Measurements from ENCODE around the gene GALNT18.

The GALNT18 gene

GRCh38 chr11:11411401-11411985 is 210.3 kb downstream of the GALNT18 start:
- peaks cover 11% of the 10 kb centered on the region for H3K4me1 ChIP-seq (ENCODE audit: control insufficient read depth, insufficient read depth, low read length, unreplicated experiment)
- H3K27me3 ChIP-seq (ENCODE audit: insufficient read depth, low read length) = no peaks in the 10 kb centered on the region
- H3K36me3 ChIP-seq (ENCODE audit: insufficient read depth, low read length) = no peaks in the 10 kb centered on the region

GRCh38 chr11:11409901-11410300 is 211.9 kb downstream of the GALNT18 start:
- Histone ChIP-seq H3K27me3 (ENCODE audit: insufficient read depth, low read length) (peaks cover 2% of the 10 kb centered on the region; the same call in 1 of the 2 replicates), H3K79me2 (ENCODE audit: control insufficient read depth, insufficient read depth, low read length, unreplicated experiment) (no peaks in the 10 kb centered on the region), H3K36me3 (ENCODE audit: insufficient read depth, low read length) (no peaks in the 10 kb centered on the region), H3K27ac (ENCODE audit: low read depth, low read length) (no peak overlapping the region), H2AFZ (ENCODE audit: low read length, unreplicated experiment) (no peak overlapping the region), H3K4me3 (ENCODE audit: low read depth, low read length) (no peak overlapping the region), H3K4me1 (ENCODE audit: control insufficient read depth, insufficient read depth, low read length, unreplicated experiment) (no peaks in the 10 kb centered on the region)

More at GRCh38 chr11:11411401-11411985, 210.3 kb downstream of the GALNT18 start:
- Histone ChIP-seq H3K27ac (ENCODE audit: low read depth, low read length) (no peak overlapping the region), H3K79me2 (ENCODE audit: control insufficient read depth, insufficient read depth, low read length, unreplicated experiment) (no peaks in the 10 kb centered on the region), H3K4me3 (ENCODE audit: low read depth, low read length) (no peak overlapping the region), H2AFZ (ENCODE audit: low read length, unreplicated experiment) (no peak overlapping the region)

- Histone ChIP-seq H3K27me3 (ENCODE audit: insufficient read depth, low read length) (peaks cover 9% of the 10 kb centered on the region), H3K27ac (ENCODE audit: low read depth, low read length) (no peak overlapping the region), H2AFZ (ENCODE audit: low read length, unreplicated experiment) (no peak overlapping the region), H3K4me3 (ENCODE audit: low read depth, low read length) (no peak overlapping the region), H3K4me1 (ENCODE audit: control insufficient read depth, insufficient read depth, low read length, unreplicated experiment) (no peaks in the 10 kb centered on the region), H3K36me3 (ENCODE audit: insufficient read depth, low read length) (no peaks in the 10 kb centered on the region), H3K79me2 (ENCODE audit: control insufficient read depth, insufficient read depth, low read length, unreplicated experiment) (no peaks in the 10 kb centered on the region)
These were observed 212.6 kb downstream of the GALNT18 start for GRCh38 chr11:11409224-11409623.

GRCh38 chr11:11408436-11409221 is 213.2 kb downstream of the GALNT18 start:
- Histone ChIP-seq H3K27me3 (ENCODE audit: insufficient read depth, low read length) (peaks cover 11% of the 10 kb centered on the region), H3K27ac (ENCODE audit: low read depth, low read length) (no peak overlapping the region), H3K4me1 (ENCODE audit: control insufficient read depth, insufficient read depth, low read length, unreplicated experiment) (no peaks in the 10 kb centered on the region), H3K36me3 (ENCODE audit: insufficient read depth, low read length) (no peaks in the 10 kb centered on the region), H2AFZ (ENCODE audit: low read length, unreplicated experiment) (no peak overlapping the region), H3K79me2 (ENCODE audit: control insufficient read depth, insufficient read depth, low read length, unreplicated experiment) (no peaks in the 10 kb centered on the region), H3K4me3 (ENCODE audit: low read depth, low read length) (no peak overlapping the region)

- Histone ChIP-seq H3K27me3 (ENCODE audit: insufficient read depth, low read length) (peaks cover 11% of the 10 kb centered on the region), H3K79me2 (ENCODE audit: control insufficient read depth, insufficient read depth, low read length, unreplicated experiment) (no peaks in the 10 kb centered on the region)
These were observed 214.1 kb downstream of the GALNT18 start for GRCh38 chr11:11407763-11408084.

GRCh38 chr11:11407065-11407762 is 214.6 kb downstream of the GALNT18 start:
- H2AFZ ChIP-seq (ENCODE audit: low read length, unreplicated experiment) = no peak overlapping the region
- H3K4me3 ChIP-seq (ENCODE audit: low read depth, low read length) = no peak overlapping the region
- H3K27ac ChIP-seq (ENCODE audit: low read depth, low read length) = no peak overlapping the region
- H3K79me2 ChIP-seq (ENCODE audit: control insufficient read depth, insufficient read depth, low read length, unreplicated experiment) = no peaks in the 10 kb centered on the region
- no peaks in the 10 kb centered on the region for H3K36me3 ChIP-seq (ENCODE audit: insufficient read depth, low read length)
- H3K4me1 ChIP-seq (ENCODE audit: control insufficient read depth, insufficient read depth, low read length, unreplicated experiment) = no peaks in the 10 kb centered on the region
- H3K27me3 ChIP-seq (ENCODE audit: insufficient read depth, low read length) = peaks cover 11% of the 10 kb centered on the region

More at GRCh38 chr11:11407763-11408084, 214.1 kb downstream of the GALNT18 start:
- Histone ChIP-seq H2AFZ (ENCODE audit: low read length, unreplicated experiment) (no peak overlapping the region), H3K4me3 (ENCODE audit: low read depth, low read length) (no peak overlapping the region), H3K27ac (ENCODE audit: low read depth, low read length) (no peak overlapping the region), H3K4me1 (ENCODE audit: control insufficient read depth, insufficient read depth, low read length, unreplicated experiment) (no peaks in the 10 kb centered on the region), H3K36me3 (ENCODE audit: insufficient read depth, low read length) (no peaks in the 10 kb centered on the region)

GRCh38 chr11:11406652-11407051 is 215.2 kb downstream of the GALNT18 start:
- Histone ChIP-seq H3K4me1 (ENCODE audit: control insufficient read depth, insufficient read depth, low read length, unreplicated experiment) (no peaks in the 10 kb centered on the region), H2AFZ (ENCODE audit: low read length, unreplicated experiment) (no peak overlapping the region), H3K27me3 (ENCODE audit: insufficient read depth, low read length) (peaks cover 15% of the 10 kb centered on the region), H3K36me3 (ENCODE audit: insufficient read depth, low read length) (no peaks in the 10 kb centered on the region), H3K4me3 (ENCODE audit: low read depth, low read length) (no peak overlapping the region), H3K79me2 (ENCODE audit: control insufficient read depth, insufficient read depth, low read length, unreplicated experiment) (no peaks in the 10 kb centered on the region), H3K27ac (ENCODE audit: low read depth, low read length) (no peak overlapping the region)

GRCh38 chr11:11403763-11404725 is 217.8 kb downstream of the GALNT18 start:
- no peak overlapping the region for H2AFZ ChIP-seq (ENCODE audit: low read length, unreplicated experiment)
- H3K36me3 ChIP-seq (ENCODE audit: insufficient read depth, low read length) = no peaks in the 10 kb centered on the region
- H3K79me2 ChIP-seq (ENCODE audit: control insufficient read depth, insufficient read depth, low read length, unreplicated experiment) = no peaks in the 10 kb centered on the region
- no peak overlapping the region for H3K27ac ChIP-seq (ENCODE audit: low read depth, low read length)
- no peaks in the 10 kb centered on the region for H3K4me1 ChIP-seq (ENCODE audit: control insufficient read depth, insufficient read depth, low read length, unreplicated experiment)
- H3K4me3 ChIP-seq (ENCODE audit: low read depth, low read length) = no peak overlapping the region
- peaks cover 16% of the 10 kb centered on the region for H3K27me3 ChIP-seq (ENCODE audit: insufficient read depth, low read length)

GRCh38 chr11:11401960-11402535 is 219.8 kb downstream of the GALNT18 start:
- Histone ChIP-seq H3K4me1 (ENCODE audit: control insufficient read depth, insufficient read depth, low read length, unreplicated experiment) (no peaks in the 10 kb centered on the region), H3K27me3 (ENCODE audit: insufficient read depth, low read length) (peaks cover 16% of the 10 kb centered on the region), H3K4me3 (ENCODE audit: low read depth, low read length) (no peak overlapping the region), H2AFZ (ENCODE audit: low read length, unreplicated experiment) (no peak overlapping the region), H3K79me2 (ENCODE audit: control insufficient read depth, insufficient read depth, low read length, unreplicated experiment) (no peaks in the 10 kb centered on the region), H3K36me3 (ENCODE audit: insufficient read depth, low read length) (no peaks in the 10 kb centered on the region), H3K27ac (ENCODE audit: low read depth, low read length) (no peak overlapping the region)
